Measurements from ENCODE around the gene GALK2.
"Not testable (repeated sequence)": the region's sequence is repeated elsewhere in the genome, so short reads cannot be mapped to it uniquely, and the experiment has no call there.

The GALK2 gene

DNA sequence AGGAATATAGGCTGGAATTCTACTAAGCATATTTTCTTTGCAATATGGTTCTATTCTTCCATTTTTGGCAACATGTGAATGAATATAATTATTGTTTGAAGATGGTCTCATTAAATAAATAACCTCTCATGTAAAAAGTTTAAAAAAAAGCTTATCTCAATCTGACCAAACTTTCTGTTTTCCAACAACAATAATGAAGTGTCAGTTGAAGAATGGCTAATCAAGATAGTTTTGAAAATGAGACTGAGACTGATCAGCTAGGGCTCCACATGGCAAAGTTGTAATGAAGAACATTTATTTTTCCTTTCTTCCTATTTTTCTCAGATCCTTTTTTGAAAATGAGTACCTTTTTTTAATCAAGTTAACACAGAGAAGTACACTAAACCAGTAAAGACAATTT, 117.4 kb downstream of the GALK2 start:
- DNase-seq = no peak

DNA sequence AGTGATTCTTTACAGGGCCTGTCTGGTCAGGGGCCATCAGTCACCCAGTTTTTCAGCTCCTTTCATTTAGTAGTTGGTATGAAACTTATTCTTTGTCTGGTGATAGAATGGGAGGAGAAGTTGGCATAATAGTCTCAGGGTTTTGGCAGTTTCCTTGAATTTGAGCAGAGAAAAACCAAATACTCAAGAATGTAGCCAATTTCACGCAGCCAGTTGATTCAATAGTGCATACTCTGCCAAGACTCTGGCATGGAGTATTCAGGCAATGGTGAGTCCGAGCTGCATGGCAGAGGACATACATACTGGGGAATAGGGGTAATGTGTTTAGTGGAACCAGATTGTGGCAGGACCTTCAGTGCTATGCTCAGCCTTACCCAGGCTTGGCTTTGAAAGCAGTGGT, 118.3 kb downstream of the GALK2 start:
- DNase-seq = peak in 1 of 2 experiments; percentile 30

DNA sequence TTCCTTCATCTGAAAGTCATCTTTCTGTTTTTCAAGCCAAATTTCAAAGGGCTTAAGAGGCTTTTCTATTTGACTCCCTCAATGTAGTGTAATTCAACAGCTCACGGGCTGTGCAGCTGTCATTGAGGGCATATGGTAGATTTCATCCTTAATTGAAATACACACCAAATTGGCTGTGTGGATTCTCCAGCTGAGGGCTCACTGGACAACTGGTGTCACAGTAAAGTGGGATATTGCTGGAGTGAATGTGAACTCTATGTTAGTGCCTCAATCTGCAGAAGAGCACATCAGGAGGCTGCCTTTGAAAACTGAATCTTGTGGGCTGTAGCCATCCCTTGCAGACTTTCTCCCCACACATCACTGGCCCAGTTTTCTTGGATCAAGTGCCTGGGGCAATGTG, 120.1 kb downstream of the GALK2 start:
- no peak for DNase-seq

DNA sequence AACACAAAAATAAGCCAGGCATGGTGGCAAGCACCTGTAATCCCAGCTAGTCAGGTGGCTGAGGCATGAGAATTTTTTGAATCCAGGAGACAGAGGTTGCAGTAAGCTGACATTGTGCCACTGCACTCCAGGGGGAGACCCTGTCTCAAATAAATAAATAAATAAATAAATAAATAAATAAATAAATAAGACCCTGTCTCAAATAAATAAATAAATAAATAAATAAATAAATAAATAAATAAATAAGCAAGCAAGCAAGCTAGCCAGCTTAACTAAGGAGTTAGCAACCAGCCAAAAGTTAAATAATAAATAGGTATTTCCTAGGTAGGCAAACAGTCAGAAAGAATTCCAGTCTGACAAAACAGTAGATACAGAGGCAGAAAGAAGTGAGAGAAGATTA, 123.9 kb downstream of the GALK2 start:
- no peak for DNase-seq

DNA sequence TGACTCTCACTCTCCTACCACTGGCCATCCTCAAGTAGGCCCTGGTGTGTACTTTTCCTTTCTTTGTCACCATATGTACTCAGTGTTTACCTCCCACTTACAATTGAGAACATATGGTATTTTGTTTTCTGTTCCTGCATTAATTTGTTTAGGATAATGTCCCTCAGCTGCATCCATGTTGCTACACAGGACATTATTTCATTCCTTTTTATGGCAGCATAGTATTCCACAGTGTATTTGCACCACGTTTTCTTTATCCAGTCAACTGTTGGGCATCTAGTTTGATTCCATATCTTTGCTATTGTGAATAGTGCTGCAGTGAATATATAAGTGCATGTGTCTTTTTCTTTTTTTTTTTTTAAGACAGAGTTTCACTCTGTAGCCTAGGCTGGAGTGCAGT, 126.2 kb downstream of the GALK2 start:
- no peak for DNase-seq

DNA sequence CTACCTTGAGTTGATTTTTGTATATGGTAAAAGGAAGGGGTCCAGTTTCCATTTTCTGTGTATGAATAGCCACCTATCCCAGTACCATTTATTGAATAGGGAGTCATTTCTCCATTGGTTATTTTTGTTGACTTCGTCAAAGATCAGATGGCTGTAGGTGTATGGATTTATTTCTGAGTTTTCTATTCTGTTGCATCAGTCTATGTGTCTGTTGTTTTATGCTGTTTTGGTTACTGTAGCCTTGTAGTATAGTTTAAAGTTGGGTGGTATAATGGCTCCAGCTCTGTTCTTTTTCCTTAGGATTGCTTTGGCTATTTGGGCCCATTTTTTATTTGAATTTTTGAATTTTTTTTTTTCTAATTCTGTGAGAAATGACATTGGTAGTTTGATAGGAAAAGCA, 127.5 kb downstream of the GALK2 start:
- DNase-seq = no peak

DNA sequence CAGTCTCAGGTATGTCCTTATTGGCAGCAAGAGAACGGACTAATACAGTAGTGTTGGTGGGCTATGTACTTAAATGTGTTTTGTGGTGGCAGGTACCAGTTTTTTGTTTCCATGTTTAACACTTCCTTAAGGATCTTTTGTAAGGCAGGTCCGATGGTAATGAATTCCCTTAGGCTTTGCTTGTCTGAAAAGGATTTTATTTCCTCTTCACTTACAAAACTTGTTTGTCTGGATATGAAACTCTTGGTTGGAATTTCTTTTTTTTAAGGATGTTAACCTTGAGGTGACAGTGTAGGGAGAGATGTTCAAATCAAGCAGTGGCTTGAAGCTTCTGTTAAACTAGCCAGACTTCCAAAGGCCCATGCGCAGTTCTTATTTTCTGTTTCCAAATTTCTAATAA, 130.8 kb downstream of the GALK2 start:
- no peak for DNase-seq

DNA sequence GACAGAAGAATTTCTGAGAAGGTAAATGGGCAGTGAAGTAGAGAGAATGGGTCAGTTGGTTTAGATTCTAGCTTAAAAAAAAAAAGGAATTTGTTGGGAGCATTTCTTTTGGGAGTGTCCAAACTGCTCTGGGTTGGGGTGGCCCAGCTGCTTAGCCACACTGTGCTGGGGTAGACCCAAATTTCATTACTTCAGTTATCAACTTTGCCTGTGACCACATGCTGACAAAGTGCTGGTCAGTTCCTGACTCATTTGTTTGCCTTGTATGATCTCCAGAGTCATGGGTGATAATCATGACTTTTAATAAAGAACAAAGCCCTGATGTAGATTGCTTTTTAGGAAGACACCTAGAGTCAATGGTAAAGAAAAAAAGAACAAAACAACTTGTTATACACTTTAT, 131.5 kb downstream of the GALK2 start:
- DNase-seq = no peak

DNA sequence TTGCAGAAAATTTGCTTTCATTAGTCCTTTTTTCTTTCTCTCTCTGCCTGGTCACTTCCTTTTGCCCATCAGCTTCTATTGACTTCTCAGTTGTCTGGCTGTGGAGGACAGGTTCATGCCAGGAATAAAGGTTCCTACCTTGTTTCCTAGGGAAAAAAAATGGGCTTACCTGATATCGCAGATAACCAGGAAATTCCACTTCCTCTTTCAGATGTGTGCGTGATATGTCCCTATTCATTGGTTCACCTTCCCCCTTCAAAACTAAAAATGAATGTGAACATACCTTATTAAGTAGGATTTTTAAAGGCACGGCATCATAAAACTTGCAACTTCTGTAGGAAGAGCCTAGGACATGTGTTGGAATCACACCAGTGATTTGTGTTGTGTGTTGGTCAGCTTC, 133.0 kb downstream of the GALK2 start:
- DNase-seq = no peak

DNA sequence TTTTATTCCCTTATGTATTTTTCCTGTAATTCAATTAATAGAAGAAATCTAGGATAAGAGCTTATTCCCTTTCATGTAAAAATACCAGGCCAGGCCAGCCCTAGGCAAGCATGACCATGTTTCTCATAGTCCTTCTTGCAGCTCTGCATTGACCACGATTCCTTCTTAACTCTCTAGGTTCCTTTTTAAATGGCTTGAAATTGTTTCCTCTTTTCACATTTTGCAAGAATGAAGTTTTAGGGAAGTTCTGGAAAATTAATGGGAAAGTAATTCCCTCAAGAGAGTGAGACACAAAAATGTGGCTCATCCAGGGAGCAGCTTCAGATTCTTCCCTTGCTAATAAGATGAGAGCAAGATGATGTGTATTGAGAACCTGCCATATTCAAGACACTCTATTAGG, 136.5 kb downstream of the GALK2 start:
- no peak for DNase-seq

DNA sequence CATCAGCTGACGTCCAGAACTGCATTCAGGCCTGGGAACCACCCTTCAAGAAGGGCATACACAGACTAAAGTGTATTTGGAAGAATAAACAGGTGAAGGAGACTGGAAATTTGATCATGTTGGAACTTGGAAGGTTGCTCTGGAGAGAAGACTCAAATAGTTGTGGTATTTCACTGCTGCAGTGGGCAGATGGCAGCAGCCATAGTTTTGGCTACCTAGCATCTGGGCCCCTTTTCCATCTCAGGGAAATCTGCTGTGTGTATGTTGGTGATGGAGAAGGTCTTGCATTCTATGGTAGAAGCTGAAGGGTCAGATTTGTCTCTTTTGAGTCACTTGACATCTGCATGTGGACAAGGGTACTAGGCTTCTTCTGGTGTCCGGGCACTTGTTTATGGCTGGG, 138.6 kb downstream of the GALK2 start:
- DNase-seq = no peak

DNA sequence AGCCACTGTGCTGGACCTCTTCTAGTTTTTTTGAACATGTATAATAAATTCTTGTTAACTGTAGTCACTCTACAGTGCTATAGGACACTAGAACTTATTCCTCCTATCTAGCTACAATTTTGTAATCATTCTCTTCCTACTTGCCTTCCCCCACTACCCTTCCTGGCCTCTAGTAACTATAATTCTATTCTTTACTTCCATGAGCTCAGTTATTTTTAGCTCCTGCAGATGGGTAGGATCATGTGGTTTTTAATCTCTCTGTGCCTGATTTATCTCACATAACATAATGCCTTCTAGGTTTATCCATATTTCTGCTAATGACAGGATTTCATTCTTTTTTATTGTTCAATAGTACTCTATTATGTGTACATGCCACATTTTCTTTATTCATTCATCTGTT, 139.8 kb downstream of the GALK2 start:
- DNase-seq = no peak

DNA sequence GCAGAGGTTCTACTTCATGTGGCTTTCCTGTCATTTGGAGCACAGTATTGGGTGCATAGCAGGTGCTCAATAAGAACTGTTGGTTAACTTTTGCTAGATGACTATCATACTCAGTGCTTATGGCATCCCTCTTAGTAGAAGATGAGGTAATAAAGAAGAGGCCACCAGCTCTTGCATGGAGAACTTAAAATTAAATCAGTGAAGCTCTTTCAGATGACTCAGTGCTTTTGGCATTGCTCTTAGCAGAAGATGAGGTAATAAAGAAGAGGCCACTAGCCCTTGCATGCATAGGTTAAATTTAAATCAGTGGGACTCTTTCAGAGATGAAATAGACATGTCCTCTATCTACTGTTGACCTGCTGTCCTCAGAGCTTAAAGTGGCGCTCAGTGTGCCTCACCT, 143.6 kb downstream of the GALK2 start:
- DNase-seq = no peak

DNA sequence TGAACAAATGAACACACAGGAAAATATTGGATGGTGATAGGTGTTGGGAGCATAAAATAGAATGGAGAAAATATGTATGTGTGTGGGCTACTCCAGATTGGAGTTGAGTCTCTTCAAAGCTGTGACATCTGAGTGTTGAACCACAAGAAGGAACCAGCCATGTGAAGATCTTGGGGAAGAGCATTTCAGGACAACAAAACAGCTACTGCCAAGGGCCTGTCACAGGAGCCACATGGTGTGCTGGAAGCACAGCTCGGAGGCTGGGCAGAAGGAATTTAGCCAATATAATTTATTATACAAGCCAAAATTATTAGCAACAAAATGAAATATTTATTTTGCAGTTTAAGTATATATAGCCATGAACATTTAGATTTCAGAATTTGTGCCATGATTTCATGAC, 144.7 kb downstream of the GALK2 start:
- peak in 1 of 2 experiments; percentile 7 for DNase-seq

DNA sequence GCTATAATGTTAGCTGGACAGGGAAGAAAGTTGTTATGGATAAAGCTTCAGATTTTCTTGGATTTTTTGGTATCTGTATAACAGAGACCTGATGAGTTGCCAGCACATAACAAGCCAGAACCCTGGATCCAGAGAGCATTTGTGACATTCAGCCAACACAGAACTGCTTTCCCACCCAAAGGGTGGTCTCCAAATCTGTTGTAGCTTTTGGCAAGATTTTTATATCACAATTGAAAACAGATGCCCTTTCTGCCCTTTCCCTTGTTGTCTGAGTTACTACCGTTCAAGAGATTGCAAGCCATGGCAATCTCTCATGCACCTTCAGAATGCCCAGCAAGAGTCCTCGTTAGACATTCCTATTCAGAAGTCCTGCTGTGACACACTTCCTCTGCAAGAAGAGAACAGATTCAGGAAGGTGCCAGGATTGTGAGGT, 145.4 kb downstream of the GALK2 start:
- DNase-seq = peak in 1 of 2 experiments; percentile 27

DNA sequence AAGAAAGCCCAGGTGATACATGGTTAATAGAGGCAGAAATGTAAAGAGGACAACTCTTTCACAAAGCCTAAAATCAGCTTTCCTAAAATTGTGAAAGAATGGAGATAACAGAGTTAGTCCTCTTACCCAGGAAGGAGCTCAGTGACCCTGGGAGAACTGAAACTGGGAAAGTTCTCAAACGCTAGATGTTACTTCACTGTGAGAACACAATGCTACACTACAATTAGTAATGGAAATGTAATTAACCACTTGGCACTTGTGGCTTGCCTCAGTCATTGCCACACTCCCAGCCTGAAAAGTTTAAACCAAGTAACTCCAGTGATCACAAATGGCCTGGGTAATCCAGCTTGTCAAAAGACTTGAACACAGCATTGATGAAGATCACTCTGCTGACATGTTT, 150.3 kb downstream of the GALK2 start:
- no peak for DNase-seq

DNA sequence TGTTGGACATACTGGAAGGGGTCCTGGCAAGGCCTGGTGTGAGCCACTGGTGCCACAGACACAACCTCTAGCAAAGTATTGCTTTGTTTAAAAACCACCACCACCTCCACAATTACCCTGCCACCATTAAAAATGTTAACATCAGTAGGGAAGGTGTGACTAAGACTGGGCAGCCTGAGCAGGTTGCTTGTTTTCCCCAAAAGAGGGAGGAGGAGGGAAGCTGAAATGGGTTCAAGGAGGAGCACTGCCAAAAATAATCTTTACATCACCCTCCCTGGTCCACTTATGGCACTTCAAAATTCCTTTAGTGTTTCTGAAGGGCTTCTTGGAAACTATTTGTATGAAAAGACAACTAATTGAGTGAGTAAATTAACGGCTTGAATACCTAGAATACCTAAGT, 153.2 kb downstream of the GALK2 start:
- DNase-seq = no peak

DNA sequence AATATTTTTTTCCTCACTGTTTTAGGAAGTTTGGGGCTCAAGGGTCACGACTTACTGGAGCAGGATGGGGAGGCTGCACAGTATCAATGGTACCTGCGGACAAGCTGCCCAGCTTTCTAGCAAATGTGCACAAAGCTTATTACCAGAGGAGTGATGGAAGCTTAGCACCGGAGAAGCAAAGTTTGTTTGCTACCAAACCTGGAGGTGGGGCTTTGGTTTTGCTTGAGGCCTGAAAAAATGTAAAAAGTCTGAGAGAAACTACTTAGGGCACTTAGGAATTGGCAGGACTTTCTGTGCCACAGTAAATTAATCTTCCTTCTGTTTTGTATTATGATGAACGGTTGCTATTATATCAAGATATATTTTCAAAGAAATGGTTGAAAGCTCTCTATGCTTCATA, 157.9 kb downstream of the GALK2 start:
- no peak for DNase-seq

DNA sequence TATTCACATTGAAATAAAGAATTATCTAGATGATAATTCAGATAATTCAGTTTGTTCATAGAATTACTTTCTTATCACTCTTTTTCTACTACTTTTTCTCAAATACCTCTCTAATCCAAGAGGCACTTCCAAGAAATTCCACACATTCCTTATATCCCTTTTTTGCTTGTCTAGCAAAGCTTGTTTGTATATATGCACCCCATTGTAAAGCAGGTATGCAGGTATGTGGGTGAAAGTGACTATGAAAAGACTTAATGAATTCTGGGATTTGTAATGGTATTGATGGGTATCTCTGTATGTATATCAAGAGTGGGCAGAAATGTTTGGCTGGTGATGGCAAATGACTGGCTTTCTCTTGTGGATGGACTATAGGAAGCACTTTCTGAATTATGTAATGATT, 158.9 kb downstream of the GALK2 start:
- no peak for DNase-seq

DNA sequence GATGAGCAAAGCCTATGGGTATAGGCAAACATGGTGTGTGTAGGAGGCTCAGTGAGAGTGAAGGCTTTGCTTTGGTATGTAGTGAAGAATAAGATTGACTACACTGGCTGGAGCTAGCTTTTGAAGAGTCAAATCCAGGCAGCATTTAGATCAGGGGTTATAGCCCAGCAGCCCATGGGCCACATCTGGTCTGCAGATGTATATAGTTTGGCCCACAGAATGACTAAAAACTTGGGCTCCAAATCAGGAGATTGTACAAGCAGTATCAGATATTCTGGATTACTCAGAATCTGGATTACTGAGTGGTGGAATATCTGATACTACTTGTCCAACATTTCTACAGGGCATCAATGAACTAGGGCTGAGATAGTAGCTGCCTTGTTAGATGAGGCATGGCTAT, 160.1 kb downstream of the GALK2 start:
- DNase-seq = no peak

DNA sequence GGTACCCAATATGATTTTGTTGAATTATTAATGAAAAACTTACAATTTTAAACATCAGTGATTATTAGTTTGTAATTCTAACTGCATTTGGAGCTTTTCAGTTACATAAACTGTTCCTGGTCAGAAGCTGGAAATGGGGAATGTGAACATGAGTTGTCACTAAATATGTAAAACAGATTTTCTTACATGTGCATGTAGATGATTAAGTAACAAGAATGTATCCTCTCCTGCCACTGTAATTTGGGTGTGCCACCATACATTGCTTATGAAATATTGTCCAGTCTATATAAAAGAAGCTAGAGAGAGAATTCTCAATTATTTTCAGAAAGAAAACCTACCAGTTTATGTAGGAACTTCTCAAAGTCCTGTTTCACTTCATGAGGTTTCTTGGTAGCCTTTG, 161.4 kb downstream of the GALK2 start:
- DNase-seq = no peak

DNA sequence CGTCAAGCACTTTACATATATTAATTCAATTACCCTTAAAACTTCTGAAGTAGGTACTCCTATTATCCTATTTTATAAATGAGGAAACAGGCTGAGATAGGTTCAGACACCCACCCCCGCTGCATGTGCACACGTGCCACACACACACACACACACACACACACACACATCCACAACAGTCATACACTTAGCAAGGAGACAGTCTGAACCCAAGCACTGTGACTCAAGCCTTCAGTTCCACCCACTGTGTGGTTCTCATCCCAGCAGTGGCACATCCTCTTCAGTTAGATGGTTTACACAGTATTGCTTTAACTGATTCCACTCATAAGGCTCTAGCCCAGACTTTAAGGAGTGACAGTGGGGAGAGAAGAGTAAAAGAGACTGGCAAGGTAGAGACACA, 161.9 kb downstream of the GALK2 start:
- no peak for DNase-seq

DNA sequence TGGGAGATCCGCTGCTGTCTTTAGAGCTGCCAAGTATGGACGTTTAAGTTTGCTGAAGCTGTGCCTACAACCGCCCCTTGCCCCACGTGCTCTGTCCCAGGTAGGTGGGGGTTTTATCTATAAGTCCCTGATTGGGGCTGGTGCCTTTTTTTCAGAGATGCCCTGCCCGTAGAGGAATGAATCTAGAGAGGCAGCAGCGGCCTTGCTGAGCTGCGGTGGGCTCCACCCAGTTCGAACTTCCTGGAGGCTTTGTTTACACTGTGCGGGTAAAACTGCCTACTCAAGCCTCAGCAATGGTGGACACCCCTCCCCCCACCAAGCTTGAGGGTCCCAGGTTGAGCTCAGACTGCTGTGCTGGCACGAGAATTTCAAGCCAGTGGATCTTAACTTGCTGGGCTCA, 169.6 kb downstream of the GALK2 start:
- DNase-seq = no peak

DNA sequence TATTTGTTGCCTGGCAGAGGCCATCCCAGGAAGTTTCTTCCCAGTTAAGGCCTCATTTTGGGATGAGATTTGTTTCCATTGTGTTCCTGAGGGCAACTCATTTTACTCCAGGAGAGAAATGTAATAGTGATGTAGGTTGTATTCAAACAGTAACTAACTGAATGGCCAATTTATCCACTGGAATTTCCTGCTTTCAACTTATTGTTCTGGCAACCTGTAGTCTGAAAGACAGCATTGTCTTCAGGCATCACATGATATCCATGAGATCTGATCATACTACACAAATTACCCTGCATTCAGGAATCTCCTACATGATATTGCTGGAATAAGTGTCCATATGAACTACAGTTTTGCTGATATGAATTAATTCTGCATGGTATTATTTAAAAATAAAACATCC, 173.5 kb downstream of the GALK2 start:
- no peak for DNase-seq

DNA sequence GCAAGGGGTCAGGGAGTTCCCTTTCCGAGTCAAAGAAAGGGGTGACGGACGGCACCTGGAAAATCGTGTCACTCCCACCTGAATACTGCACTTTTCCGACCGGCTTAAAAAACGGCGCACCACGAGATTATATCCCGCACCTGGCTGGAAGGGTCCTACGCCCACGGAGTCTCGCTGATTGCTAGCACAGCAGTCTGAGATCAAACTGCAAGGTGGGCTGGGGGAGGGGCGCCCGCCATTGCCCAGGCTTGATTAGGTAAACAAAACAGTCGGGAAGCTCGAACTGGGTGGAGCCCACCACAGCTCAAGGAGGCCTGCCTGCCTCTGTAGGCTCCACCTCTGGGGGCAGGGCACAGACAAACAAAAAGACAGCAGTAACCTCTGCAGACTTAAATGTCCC, 184.4 kb downstream of the GALK2 start:
- DNase-seq = not testable (repeated sequence)

DNA sequence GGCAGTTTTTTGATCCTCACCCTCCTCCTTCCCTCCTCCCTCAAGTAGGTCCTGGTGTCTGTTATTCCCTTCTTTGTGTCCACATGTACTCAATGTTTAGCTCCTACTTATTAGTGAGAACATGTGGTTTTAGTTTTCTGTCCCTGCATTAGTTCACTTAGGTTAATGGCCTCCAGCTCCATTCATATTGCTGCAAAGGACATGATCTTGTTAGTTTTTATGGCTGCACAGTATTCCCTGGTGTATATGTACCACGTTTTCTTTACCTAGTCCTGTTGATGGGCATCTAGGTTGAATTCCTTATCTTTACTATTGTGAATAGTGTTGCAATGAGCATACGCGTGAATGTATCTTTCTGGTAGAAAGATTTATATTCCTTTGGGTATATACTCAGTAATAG, 191.3 kb downstream of the GALK2 start:
- no peak for DNase-seq

Measured in NCI-H446 (cell line).